ENCODE data around the gene ST8SIA6.
"Not testable (repeated sequence)": the region's sequence is repeated elsewhere in the genome, so short reads cannot be mapped to it uniquely, and the experiment has no call there.

ST8SIA6 gene

DNA sequence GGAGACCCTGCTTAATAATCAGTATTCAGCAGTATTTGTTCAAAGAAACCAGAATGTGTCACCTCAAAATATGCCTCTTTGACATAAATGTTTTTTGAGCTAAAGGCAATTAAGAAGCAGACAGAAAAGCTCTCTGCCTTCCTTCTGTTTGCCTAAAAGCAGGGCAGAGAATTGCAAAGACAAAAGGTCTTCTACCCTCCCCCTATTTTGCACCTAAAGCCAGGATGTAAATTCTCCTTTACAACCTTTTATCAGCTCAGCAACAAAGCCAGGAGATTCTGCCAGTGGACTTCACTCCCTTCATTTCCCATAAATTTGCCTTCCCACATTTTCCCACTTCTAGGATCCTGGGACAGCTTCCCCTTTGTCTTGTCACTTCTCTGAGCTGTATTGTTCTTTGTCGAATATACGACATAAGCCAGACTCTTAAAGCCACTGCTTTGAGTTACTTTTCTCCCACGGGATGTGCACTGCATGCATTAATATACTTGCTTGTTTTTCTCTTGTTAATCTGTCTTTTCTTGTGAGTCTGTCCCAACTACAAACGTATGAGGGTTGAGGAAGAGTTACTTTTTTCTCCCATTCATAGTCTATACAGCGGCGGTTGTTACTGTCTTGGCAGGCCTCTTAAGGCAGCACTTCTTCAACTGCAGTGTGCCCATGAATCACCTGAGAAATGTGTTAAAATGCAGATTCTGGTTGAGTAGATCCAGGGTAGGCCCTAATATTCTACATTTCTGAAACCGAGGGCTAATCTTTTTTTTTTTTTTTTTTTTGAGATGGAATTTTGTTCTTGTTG lies 48.2 kb downstream of the ST8SIA6 start:
- H3K27ac ChIP-seq, result no peak overlapping the region
- TF ChIP-seq, protein P1, sequence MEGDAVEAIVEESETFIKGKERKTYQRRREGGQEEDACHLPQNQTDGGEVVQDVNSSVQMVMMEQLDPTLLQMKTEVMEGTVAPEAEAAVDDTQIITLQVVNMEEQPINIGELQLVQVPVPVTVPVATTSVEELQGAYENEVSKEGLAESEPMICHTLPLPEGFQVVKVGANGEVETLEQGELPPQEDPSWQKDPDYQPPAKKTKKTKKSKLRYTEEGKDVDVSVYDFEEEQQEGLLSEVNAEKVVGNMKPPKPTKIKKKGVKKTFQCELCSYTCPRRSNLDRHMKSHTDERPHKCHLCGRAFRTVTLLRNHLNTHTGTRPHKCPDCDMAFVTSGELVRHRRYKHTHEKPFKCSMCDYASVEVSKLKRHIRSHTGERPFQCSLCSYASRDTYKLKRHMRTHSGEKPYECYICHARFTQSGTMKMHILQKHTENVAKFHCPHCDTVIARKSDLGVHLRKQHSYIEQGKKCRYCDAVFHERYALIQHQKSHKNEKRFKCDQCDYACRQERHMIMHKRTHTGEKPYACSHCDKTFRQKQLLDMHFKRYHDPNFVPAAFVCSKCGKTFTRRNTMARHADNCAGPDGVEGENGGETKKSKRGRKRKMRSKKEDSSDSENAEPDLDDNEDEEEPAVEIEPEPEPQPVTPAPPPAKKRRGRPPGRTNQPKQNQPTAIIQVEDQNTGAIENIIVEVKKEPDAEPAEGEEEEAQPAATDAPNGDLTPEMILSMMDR (conservative IDR thresholded peaks at IDR 0.05; ENCODE audit: low read depth), result no peak
- ChIA-PET POLR2A (ENCODE audit: low non-redundant PET) (no interaction called here), CTCF (interaction anchor here (0.6 kb wide), 1 partner anchor 576 kb away, joined by 3 read pairs; no protein-coding TSS in a partner anchor)
- DNase-seq (ENCODE audit: low spot score), result no peak

DNA sequence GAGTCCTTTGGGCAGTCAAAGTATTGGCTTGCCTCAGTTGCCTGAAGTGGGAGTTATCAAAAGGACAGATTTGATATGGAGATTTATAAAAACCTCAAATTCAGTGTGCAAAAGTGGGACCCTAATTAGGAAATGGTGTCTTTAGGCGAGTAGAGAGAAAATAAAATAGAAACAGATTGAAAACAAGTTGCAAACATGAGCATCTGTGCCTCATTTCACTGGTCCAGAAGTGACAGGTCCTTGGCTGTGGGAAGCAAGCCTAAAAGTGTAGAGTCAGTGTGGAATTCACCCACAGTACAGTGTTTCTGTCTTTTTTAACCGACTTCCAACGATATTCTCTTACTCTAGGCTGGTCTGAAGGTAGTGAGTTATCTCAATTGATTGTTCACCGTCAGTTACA lies 51.2 kb downstream of the ST8SIA6 start:
- CTCF ChIA-PET, result no interaction called here
- no peak for DNase-seq (ENCODE audit: low spot score)
- TF ChIP-seq, protein P1 (conservative IDR thresholded peaks at IDR 0.05; ENCODE audit: low read depth), result no peak
- POLR2A ChIA-PET (ENCODE audit: low non-redundant PET), result no interaction called here
- H3K27ac ChIP-seq, result no peak overlapping the region

DNA sequence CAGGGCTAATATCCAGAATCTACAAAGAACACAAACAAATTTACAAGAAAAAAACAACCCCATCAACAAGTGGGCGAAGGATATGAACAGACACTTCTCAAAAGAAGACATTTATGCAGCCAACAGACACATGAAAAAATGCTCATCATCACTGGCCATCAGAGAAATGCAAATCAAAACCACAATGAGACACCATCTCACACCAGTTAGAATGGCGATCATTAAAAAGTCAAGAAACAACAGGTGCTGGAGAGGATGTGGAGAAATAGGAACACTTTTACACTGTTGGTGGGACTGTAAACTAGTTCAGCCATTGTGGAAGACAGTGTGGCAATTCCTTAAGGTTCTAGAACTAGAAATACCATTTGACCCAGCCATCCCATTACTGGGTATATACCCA lies 52.4 kb downstream of the ST8SIA6 start:
- CTCF ChIA-PET; POLR2A ChIA-PET (ENCODE audit: low non-redundant PET); DNase-seq (ENCODE audit: low spot score); H3K27ac ChIP-seq: not testable (repeated sequence)

DNA sequence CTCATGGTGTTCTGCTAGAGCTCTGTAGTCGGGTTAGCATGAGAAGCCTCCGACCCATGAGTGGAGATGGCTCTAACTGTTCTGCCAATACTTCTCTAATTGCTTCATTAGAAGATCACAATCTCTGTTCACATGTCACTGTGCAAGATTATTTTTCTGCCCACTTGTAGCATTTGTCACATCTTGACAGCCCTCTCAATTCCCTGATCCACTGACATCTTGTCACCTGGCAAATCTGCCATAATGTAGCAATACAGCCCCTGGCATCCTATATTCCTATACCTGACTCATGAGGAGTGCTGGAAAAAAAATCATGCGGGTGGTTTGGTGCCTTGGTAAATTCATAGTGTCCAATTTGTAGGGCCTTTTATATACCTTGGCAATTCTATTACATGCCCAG lies 58.4 kb downstream of the ST8SIA6 start:
- DNase-seq (ENCODE audit: low spot score), result no peak
- H3K27ac ChIP-seq, result no peak overlapping the region
- TF ChIP-seq, protein P1 (conservative IDR thresholded peaks at IDR 0.05; ENCODE audit: low read depth), result no peak
- ChIA-PET POLR2A (ENCODE audit: low non-redundant PET) (no interaction called here), CTCF (no interaction called here)

DNA sequence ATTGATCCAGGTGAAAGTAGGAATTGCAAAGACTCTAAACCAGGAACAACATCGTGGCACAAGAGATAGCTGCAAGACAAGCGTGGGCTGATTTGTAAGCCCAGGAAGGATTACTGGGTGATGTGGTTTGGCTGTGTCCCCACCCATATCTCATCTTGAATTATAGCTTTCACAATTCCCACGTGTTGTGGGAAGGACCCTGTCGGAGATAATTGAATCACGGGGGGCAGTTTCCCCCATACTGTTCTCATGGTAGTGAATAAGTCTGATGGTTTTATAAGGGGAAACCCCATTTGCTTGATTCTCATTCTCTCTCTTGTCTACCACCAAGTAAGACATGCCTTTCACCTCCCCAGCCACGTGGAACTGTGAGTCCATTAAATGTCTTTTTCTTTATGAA lies 59.5 kb downstream of the ST8SIA6 start:
- ChIA-PET CTCF (no interaction called here), POLR2A (ENCODE audit: low non-redundant PET) (no interaction called here)
- no peak for DNase-seq (ENCODE audit: low spot score)
- H3K27ac ChIP-seq, result no peak overlapping the region
- TF ChIP-seq, protein P1 (conservative IDR thresholded peaks at IDR 0.05; ENCODE audit: low read depth), result no peak

- peak; percentile 26 for DNase-seq (ENCODE audit: low spot score)
- POLR2A ChIA-PET (ENCODE audit: low non-redundant PET), result no interaction called here
These were observed 66.4 kb downstream of the ST8SIA6 start for GRCh38 chr10:17387861-17388503.

More at GRCh38 chr10:17387861-17388503, 66.4 kb downstream of the ST8SIA6 start:
- TF ChIP-seq, protein P1 (conservative IDR thresholded peaks at IDR 0.05; ENCODE audit: low read depth), result no peak
- no peak overlapping the region for H3K27ac ChIP-seq
- CTCF ChIA-PET, result interaction anchor here (0.6 kb wide), 1 partner anchor 16 kb away, joined by 3 read pairs; no protein-coding TSS in a partner anchor
